Suprapubic skin (tissue), 4 donors: ENCODE data around the gene GLIS2.

ENCODE experiments used
- POLR2A ChIP-seq, 2 donors: fragments of 450-650 bp; IDR thresholded peaks; one replicate each; pipeline ENCODE4 v1.6.1; 2017; ENCODE audit warnings: antibody characterized with exemption in 2 of 2, mild to moderate bottlenecking in 2 of 2, moderate library complexity in 2 of 2
- POLR2AphosphoS5 ChIP-seq, 3 donors: sonication (generic); formaldehyde crosslinking; IDR thresholded peaks; one replicate each; pipeline ENCODE4 v1.6.1; 2017; ENCODE audit warnings: antibody characterized with exemption in 3 of 3
- TF ChIP-seq, protein P1 (sequence below), 2 donors: fragments of 200-600 bp in 1 of 2; fragments of 450-650 bp in 1 of 2; sonication (generic) in 1 of 2; IDR thresholded peaks; one replicate each; pipeline ENCODE4 v1.5.1; 2016 to 2019; ENCODE audit warnings: antibody characterized with exemption in 2 of 2, mild to moderate bottlenecking in 1 of 2, moderate library complexity in 1 of 2

DNA sequence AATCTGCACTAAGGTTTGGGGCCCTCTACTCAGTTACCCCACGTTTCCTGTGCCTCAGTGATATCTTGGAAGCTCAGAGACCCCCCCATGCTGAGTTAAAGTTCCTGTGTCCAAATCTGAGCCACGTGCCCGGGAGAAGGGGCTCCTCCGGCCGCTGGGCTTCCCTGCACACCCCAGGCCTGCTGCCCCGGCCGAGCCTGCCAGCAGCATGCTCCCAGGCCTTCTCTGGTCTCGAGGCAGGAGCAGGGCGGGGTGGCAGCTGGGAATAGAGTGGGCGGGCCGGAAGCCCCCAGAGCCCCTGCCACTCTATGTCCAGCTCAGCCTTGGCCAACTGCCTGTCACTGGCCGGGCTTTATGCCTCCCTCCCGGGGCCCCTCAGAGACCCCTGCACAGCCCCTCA is 50.1 kb downstream of the GLIS2 start:
- no peak for TF ChIP-seq POLR2AphosphoS5 (IDR thresholded peaks at IDR 0.05)
- no peak for TF ChIP-seq POLR2A (IDR thresholded peaks at IDR 0.05)
- TF ChIP-seq, protein P1, sequence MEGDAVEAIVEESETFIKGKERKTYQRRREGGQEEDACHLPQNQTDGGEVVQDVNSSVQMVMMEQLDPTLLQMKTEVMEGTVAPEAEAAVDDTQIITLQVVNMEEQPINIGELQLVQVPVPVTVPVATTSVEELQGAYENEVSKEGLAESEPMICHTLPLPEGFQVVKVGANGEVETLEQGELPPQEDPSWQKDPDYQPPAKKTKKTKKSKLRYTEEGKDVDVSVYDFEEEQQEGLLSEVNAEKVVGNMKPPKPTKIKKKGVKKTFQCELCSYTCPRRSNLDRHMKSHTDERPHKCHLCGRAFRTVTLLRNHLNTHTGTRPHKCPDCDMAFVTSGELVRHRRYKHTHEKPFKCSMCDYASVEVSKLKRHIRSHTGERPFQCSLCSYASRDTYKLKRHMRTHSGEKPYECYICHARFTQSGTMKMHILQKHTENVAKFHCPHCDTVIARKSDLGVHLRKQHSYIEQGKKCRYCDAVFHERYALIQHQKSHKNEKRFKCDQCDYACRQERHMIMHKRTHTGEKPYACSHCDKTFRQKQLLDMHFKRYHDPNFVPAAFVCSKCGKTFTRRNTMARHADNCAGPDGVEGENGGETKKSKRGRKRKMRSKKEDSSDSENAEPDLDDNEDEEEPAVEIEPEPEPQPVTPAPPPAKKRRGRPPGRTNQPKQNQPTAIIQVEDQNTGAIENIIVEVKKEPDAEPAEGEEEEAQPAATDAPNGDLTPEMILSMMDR (IDR thresholded peaks at IDR 0.05): no peak
